ENCODE measurements around the gene WDR36. TPM values are rescaled to one million over a fixed set of nuclear protein-coding genes. Genes with fewer than 3 reads are reported as not detected.
A peak's percentile ranks its signal among the peaks of the same experiment; 100 is the strongest.

Gene WDR36
- polyA plus RNA-seq (2011; rRNA removed) (31.5 and 38.1 TPM in 2 replicates), polyA plus RNA-seq (2017; fragmentation: RNase III; extraction: RNeasy Plus Mini Kit Qiagen cat#74134 plus additional on column Dnase treatment) (15.3 to 17.5 TPM (median 15.3 TPM) in 3 replicates), polyA minus RNA-seq (2011; rRNA and poly(A)+ RNA removed) (43.7 and 70.7 TPM in 2 replicates)
- polyA plus RNA-seq (2012; cell fraction: cytosol; rRNA removed), result 5.0 and 5.4 TPM in 2 replicates
- polyA plus RNA-seq (2012; cell fraction: nucleus; rRNA removed), result 6.2 and 7.2 TPM in 2 replicates

GRCh38 chr5:111092062-111092853 is at the start of gene WDR36:
WDR36 (plus strand) TSS chr5:111092348; CDS start chr5:111092457, 109 bp downstream.
- DNase-seq (ENCODE audit: low read depth in 1 of 2, low spot score in 1 of 2) (peak; percentile 76 to 95), FAIRE-seq (no peak), ATAC-seq (peak; percentile 98 to 99)
- Histone ChIP-seq H3K9me3 (peaks cover 8% of the 10 kb centered on the region), H3K4me1 (peaks cover 12% of the 10 kb centered on the region; the same call in 2 of the 3 replicates), H3K27ac (peak within 1 kb of the TSS; percentile 81 to 93), H3K4me3 (peak within 1 kb of the TSS; percentile 74), H3K4me2 (peak within 1 kb of the TSS; percentile 88)
- ChIA-PET POLR2A (interaction anchor here (0.6 to 1.5 kb wide), 6 partner anchors 9 to 1069 kb away, joined by 3 to 7 read pairs (median 4); no protein-coding TSS in a partner anchor), CTCF (interaction anchor here (0.8 to 1.1 kb wide), 2 partner anchors 15 to 318 kb away, joined by 3 read pairs; no protein-coding TSS in a partner anchor)
- 2% methylated on average over 47 of the region's 50 CpGs for WGBS (ENCODE audit: missing lambda C conversion rate)
- no peak for TF ChIP-seq REST (IDR thresholded peaks at IDR 0.05)
- TF ChIP-seq ATOH8 (CRISPR knock-in tag; IDR thresholded peaks at IDR 0.05; ENCODE audit: low read depth), result peak; percentile 82; the same call in 1 of the 2 replicates
- TF ChIP-seq E2F6 (IDR thresholded peaks at IDR 0.05; ENCODE audit: borderline replicate concordance, low read depth), result peak; percentile 100
- peak; percentile 80; the same call in 1 of the 2 replicates for TF ChIP-seq HOXB13 (CRISPR knock-in tag; IDR thresholded peaks at IDR 0.05; ENCODE audit: low read depth)
- TF ChIP-seq NFE2L2 (conservative IDR thresholded peaks at IDR 0.05; ENCODE audit: low read length), result no peak
- TF ChIP-seq USF2 (IDR thresholded peaks at IDR 0.05), result peak; percentile 13; the same call in 1 of the 2 replicates
- peak; percentile 29 for TF ChIP-seq CHD2 (IDR thresholded peaks at IDR 0.05; ENCODE audit: low read length, partially characterized antibody)
- no peak for TF ChIP-seq CHD4 (IDR thresholded peaks at IDR 0.05; ENCODE audit: borderline replicate concordance)
- TF ChIP-seq SMC3 (IDR thresholded peaks at IDR 0.05), result no peak
- TF ChIP-seq RAD21 (conservative IDR thresholded peaks at IDR 0.05 in 1 of 2, IDR thresholded peaks at IDR 0.05 in 1 of 2), result no peak
- TF ChIP-seq CBX2 (IDR thresholded peaks at IDR 0.05; ENCODE audit: borderline replicate concordance, low read depth), result no peak
- TF ChIP-seq EHMT2 (IDR thresholded peaks at IDR 0.05; ENCODE audit: low read depth), result peak; percentile 95
- no peak for TF ChIP-seq ELK1 (IDR thresholded peaks at IDR 0.05; ENCODE audit: low read depth, low read length)
- TF ChIP-seq RNF2 (IDR thresholded peaks at IDR 0.05; ENCODE audit: borderline replicate concordance, low read depth), result peak; percentile 89; the same call in 1 of the 2 replicates
- TF ChIP-seq MYC (IDR thresholded peaks at IDR 0.05; ENCODE audit: borderline replicate concordance, low read length), result peak; percentile 93
- TF ChIP-seq RCOR1 (IDR thresholded peaks at IDR 0.05; ENCODE audit: low read depth, low read length), result no peak
- peak; percentile 81 for TF ChIP-seq KDM5A (IDR thresholded peaks at IDR 0.05)
- peak; percentile 73; the same call in 1 of the 2 replicates for TF ChIP-seq ZNF302 (CRISPR knock-in tag; IDR thresholded peaks at IDR 0.05)
- TF ChIP-seq MAX (IDR thresholded peaks at IDR 0.05), result peak; percentile 100
- peak; percentile 39 for TF ChIP-seq ZFP36 (IDR thresholded peaks at IDR 0.05; ENCODE audit: borderline replicate concordance, partially characterized antibody)
- TF ChIP-seq ZC3H11A (IDR thresholded peaks at IDR 0.05), result no peak
- peak; percentile 63; the same call in 2 of the 3 replicates for TF ChIP-seq BCL3 (IDR thresholded peaks at IDR 0.05)
- TF ChIP-seq HES2 (IDR thresholded peaks at IDR 0.05), result no peak
- TF ChIP-seq PBX3 (IDR thresholded peaks at IDR 0.05), result 0 out of 2 replicates have a peak, but pooled peaks have one; percentile 62
- TF ChIP-seq HEYL (CRISPR knock-in tag; IDR thresholded peaks at IDR 0.05), result no peak
- no peak for TF ChIP-seq POLR2AphosphoS2 (conservative IDR thresholded peaks at IDR 0.05; ENCODE audit: low read length)
